Posterior cingulate gyrus (tissue), 11 donors: ENCODE results near the gene SP100.

Experiments used
- DNase-seq, 10 donors: peaks; one replicate each; pipeline versions ENCODE4 v3.0.0 to v3.0.0-alpha.2; 2020 to 2021; ENCODE audit warnings: mixed read lengths in 3 of 10
- intact Hi-C: fragments of 100-400 bp; cut with DNase I; formaldehyde crosslinking; loops from one replicate; pipeline ENCODE4 v1.15.1; 2023

Gene SP100

GRCh38 chr2:230592775-230593174 is 176.8 kb downstream of the SP100 start:
- no peak for DNase-seq

More at GRCh38 chr2:230592775-230593174, 176.8 kb downstream of the SP100 start:
- intact Hi-C loops = no loop called here
